Duodenal mucosa (tissue), 2 donors: ENCODE measurements around the gene TIMM22.

Experiments
- H3K27ac ChIP-seq: one replicate; pipeline ENCODE4 v1.7.0; 2013; ENCODE audit warnings: low read depth, low read length
- H3K27me3 ChIP-seq, 2 donors: one replicate each; pipeline ENCODE4 v1.7.0; 2013; ENCODE audit warnings: low read length in 2 of 2, control low read depth in 1 of 2; ENCODE audit not compliant: insufficient read depth in 2 of 2, control insufficient read depth in 1 of 2
- H3K36me3 ChIP-seq, 2 donors: one replicate each; pipeline ENCODE4 v1.7.0; 2013; ENCODE audit warnings: low read length in 2 of 2, control low read depth in 1 of 2; ENCODE audit not compliant: insufficient read depth in 2 of 2, control insufficient read depth in 1 of 2
- H3K4me1 ChIP-seq, 2 donors: one replicate each; pipeline ENCODE4 v1.7.0; 2013; ENCODE audit warnings: low read length in 2 of 2, control low read depth in 1 of 2; ENCODE audit not compliant: insufficient read depth in 2 of 2, control insufficient read depth in 1 of 2
- H3K4me3 ChIP-seq, 2 donors: one replicate each; pipeline ENCODE4 v1.7.0; 2013; ENCODE audit warnings: low read length in 2 of 2, low read depth in 1 of 2
- H3K9ac ChIP-seq, 2 donors: one replicate each; pipeline ENCODE4 v1.7.0; 2013; ENCODE audit warnings: low read length in 2 of 2, low read depth in 1 of 2
- H3K9me3 ChIP-seq, 2 donors: one replicate each; pipeline ENCODE4 v1.7.0; 2013; ENCODE audit warnings: low read length in 2 of 2, control low read depth in 1 of 2; ENCODE audit not compliant: control insufficient read depth in 1 of 2

Gene TIMM22

GRCh38 chr17:958712-959451, 38.0 kb upstream of the TIMM22 start:
- Histone ChIP-seq H3K27ac (no peak overlapping the region), H3K9me3 (no peaks in the 10 kb centered on the region), H3K36me3 (no peaks in the 10 kb centered on the region), H3K9ac (no peak overlapping the region), H3K27me3 (no peaks in the 10 kb centered on the region), H3K4me1 (no peaks in the 10 kb centered on the region), H3K4me3 (no peak overlapping the region)

GRCh38 chr17:962166-962565, 34.8 kb upstream of the TIMM22 start:
- Histone ChIP-seq H3K9me3 (no peaks in the 10 kb centered on the region), H3K36me3 (no peaks in the 10 kb centered on the region), H3K4me3 (no peak overlapping the region), H3K4me1 (no peaks in the 10 kb centered on the region), H3K27ac (no peak overlapping the region), H3K27me3 (no peaks in the 10 kb centered on the region), H3K9ac (no peak overlapping the region)

GRCh38 chr17:962670-963069, 34.3 kb upstream of the TIMM22 start:
- Histone ChIP-seq H3K4me1 (no peaks in the 10 kb centered on the region), H3K9ac (no peak overlapping the region), H3K27me3 (no peaks in the 10 kb centered on the region), H3K9me3 (no peaks in the 10 kb centered on the region), H3K36me3 (no peaks in the 10 kb centered on the region), H3K4me3 (no peak overlapping the region), H3K27ac (no peak overlapping the region)

GRCh38 chr17:964876-965275, 32.1 kb upstream of the TIMM22 start:
- no peaks in the 10 kb centered on the region for H3K36me3 ChIP-seq
- H3K9ac ChIP-seq, result no peak overlapping the region
- H3K4me1 ChIP-seq, result no peaks in the 10 kb centered on the region
- no peak overlapping the region for H3K27ac ChIP-seq
- H3K4me3 ChIP-seq, result no peak overlapping the region
- peaks cover 3 to 7% of the 10 kb centered on the region in 2 donors for H3K27me3 ChIP-seq
- H3K9me3 ChIP-seq, result no peaks in the 10 kb centered on the region

GRCh38 chr17:965311-965989, 31.5 kb upstream of the TIMM22 start:
- H3K27me3 ChIP-seq, result peaks cover 8 to 13% of the 10 kb centered on the region in 2 donors
- H3K9me3 ChIP-seq, result no peaks in the 10 kb centered on the region
- no peak overlapping the region for H3K9ac ChIP-seq
- H3K4me3 ChIP-seq, result no peak overlapping the region
- no peaks in the 10 kb centered on the region for H3K4me1 ChIP-seq
- no peak overlapping the region for H3K27ac ChIP-seq
- no peaks in the 10 kb centered on the region for H3K36me3 ChIP-seq

GRCh38 chr17:967122-967521, 29.8 kb upstream of the TIMM22 start:
- Histone ChIP-seq H3K4me3 (no peak overlapping the region), H3K4me1 (no peaks in the 10 kb centered on the region), H3K36me3 (no peaks in the 10 kb centered on the region), H3K9me3 (no peaks in the 10 kb centered on the region), H3K27me3 (peaks cover 10 to 16% of the 10 kb centered on the region in 2 donors), H3K27ac (no peak overlapping the region), H3K9ac (no peak overlapping the region)

- no peak overlapping the region for H3K9ac ChIP-seq
- no peak overlapping the region for H3K27ac ChIP-seq
- H3K4me1 ChIP-seq, result no peaks in the 10 kb centered on the region
These were observed 27.9 kb upstream of the TIMM22 start for GRCh38 chr17:968812-969730.

GRCh38 chr17:969811-970355, 27.0 kb upstream of the TIMM22 start:
- Histone ChIP-seq H3K27me3 (peaks cover 10 to 16% of the 10 kb centered on the region in 2 donors), H3K9me3 (no peaks in the 10 kb centered on the region), H3K4me3 (no peak overlapping the region), H3K4me1 (no peaks in the 10 kb centered on the region), H3K27ac (no peak overlapping the region), H3K9ac (no peak overlapping the region), H3K36me3 (no peaks in the 10 kb centered on the region)

More at GRCh38 chr17:968812-969730, 27.9 kb upstream of the TIMM22 start:
- Histone ChIP-seq H3K4me3 (no peak overlapping the region), H3K36me3 (no peaks in the 10 kb centered on the region), H3K27me3 (peaks cover 10 to 16% of the 10 kb centered on the region in 2 donors), H3K9me3 (no peaks in the 10 kb centered on the region)

- Histone ChIP-seq H3K9ac (no peak overlapping the region), H3K9me3 (no peaks in the 10 kb centered on the region), H3K27ac (no peak overlapping the region), H3K27me3 (peaks cover 14 to 16% of the 10 kb centered on the region in 2 donors), H3K36me3 (no peaks in the 10 kb centered on the region), H3K4me3 (no peak overlapping the region), H3K4me1 (no peaks in the 10 kb centered on the region)
These were observed 26.6 kb upstream of the TIMM22 start for GRCh38 chr17:970364-970763.
